Activated CD4-positive, alpha-beta T cell treated with anti-CD3 and anti-CD28 coated beads, Interleukin-2, amount 50 U/mL, for 48 hours (primary cell): Measurements from ENCODE around the gene TSPAN13.

Experiments used
- DNase-seq, 2 experiments: peaks; one replicate each; pipeline ENCODE4 v3.0.0-alpha.2; 2020

The TSPAN13 gene

DNA sequence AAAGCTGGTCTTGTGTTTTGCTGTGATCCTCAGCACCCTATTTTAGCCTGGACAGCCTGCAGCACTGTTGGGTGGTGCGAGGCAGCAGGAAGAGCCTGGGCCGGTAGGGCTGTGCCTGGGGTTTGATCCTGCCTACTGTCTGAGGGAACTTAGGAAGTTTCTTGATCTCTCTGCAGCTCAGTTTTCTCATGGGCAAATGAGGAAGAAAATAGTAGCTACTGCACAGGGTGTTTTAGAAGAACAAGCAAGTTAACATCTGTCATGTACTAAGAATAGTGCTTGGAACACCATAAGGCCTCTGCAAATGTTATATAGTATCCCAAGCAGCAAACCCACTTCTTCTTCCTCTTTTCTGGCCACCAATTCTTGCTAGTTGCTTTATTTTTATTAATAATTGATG is 63.3 kb downstream of the TSPAN13 start:
- DNase-seq = no peak

DNA sequence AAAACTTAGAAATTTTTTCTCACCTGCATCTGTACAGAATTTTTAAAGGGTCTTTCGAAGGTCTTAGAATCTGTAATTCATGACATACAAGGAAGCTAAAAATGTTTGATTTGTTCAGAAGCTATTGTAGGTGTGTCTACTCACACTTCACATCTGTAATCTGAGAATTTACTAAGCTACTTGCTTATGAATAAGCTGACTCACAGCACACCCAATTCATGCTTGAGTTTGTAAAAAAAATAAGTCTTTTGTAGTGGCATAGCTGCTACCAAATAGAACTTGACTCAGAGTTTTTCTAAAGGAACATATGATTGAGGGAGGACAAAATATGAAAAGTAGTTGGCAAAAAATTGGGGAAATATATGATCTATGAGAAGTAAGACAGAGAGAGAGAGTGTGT is 64.0 kb downstream of the TSPAN13 start:
- no peak for DNase-seq

DNA sequence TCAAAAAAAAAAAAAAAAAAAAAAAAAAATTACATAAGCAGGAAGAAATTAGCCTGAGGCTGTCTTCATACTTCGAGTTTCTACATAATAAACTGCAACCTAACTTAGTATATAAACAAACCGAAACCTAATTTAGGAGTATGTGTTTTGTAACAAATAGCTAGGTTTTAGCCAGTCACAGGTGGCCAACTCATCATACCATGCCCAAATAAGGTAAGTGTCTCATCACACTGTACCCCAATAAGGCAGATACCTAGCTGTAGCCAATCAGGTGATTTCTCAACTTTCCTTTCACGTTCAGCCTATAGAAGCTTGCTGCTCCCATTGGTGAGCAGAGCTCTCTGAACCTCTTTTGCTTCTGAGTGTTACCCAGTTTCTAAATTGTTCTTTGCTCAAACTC is 65.2 kb downstream of the TSPAN13 start:
- DNase-seq = no peak

DNA sequence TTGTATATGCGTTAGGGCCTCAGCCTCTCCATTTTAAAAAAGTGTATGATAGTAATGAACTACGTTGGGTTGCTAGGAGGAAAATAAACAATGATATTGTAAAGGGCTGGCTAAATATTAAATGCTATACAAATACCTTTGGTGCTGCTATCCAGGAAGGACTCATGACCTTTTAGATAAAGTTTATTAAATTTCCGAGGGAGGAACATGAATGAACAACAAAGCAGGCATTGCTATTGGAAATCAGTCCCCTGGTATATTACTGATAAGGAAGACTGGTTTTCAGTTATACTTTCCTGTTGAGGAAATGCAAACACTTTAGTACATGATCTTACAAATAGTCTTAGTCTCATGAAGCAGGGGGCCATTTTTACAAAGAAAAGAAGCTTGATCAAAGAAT is 68.5 kb downstream of the TSPAN13 start:
- no peak for DNase-seq

DNA sequence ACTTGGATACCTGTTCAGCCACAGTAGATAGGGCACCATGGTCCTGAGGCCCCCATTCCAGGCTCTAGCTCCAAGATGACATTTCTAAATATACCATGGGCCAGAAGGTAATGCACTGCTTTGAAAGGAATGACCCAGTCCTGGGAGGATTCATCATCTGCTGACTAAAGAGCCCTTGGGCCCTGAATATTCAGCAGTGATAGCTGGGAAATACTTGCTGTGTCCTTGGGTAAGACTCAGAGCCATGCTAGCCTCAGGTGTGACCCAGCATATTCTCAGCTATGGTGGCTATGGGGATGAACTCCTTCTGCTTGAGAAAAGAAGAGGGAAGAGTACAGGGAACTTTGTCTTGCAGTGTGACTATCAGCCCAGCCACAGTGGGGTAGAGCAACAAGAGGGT is 72.5 kb downstream of the TSPAN13 start:
- no peak for DNase-seq

DNA sequence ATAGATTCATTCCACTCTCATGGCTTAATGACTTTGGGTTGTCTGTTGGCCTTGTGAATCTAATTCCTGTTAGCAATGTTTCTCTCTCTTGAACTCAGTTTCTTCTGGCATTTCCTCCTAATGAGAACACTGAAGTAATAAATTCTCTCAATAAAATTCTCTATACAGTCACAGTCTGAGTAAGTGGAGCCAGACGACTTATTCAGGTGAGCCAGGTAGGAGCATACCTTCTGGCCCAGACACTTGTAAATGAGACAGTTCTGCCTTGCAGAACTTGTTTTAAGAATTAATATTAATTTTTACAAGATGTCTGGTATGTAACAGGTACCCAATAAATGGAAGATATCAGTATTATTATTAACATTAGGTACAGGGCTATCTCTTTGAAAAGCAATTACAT is 79.8 kb downstream of the TSPAN13 start:
- DNase-seq = no peak
